Smooth muscle cell (in vitro differentiated cells): Measurements from ENCODE around the gene CD63. TPM values are rescaled to one million over a fixed set of nuclear protein-coding genes. Genes with fewer than 3 reads are reported as not detected.

ENCODE experiments used
- DNase-seq: peaks from one replicate; lab custom pipeline; 2025; ENCODE audit not compliant: unreplicated experiment; lab: John Stamatoyannopoulos, UW
- H2AFZ ChIP-seq: fragments of 200-600 bp; sonication (generic); 2 replicates; pipeline ENCODE4 v1.6.0; 2016; ENCODE audit warnings: antibody characterized with exemption, low read depth, mild to moderate bottlenecking
- H3F3A ChIP-seq: fragments of 200-600 bp; sonication (generic); 2 replicates; pipeline ENCODE4 v1.6.0; 2017; ENCODE audit warnings: antibody characterized with exemption, low read depth
- H3K27ac ChIP-seq: fragments of 200-600 bp; sonication (generic); 2 replicates; pipeline ENCODE4 v1.5.1; 2016; ENCODE audit warnings: low read depth, mild to moderate bottlenecking
- H3K27me3 ChIP-seq: fragments of 200-600 bp; sonication (generic); 2 replicates; pipeline ENCODE4 v1.6.1; 2016; ENCODE audit warnings: low read depth, mild to moderate bottlenecking
- H3K36me3 ChIP-seq: fragments of 200-600 bp; sonication (generic); 2 replicates; pipeline ENCODE4 v1.5.1; 2016; ENCODE audit warnings: low read depth
- H3K4me1 ChIP-seq: fragments of 200-600 bp; sonication (generic); 2 replicates; pipeline ENCODE4 v1.5.1; 2016; ENCODE audit warnings: low read depth
- H3K4me2 ChIP-seq: fragments of 200-600 bp; sonication (generic); 2 replicates; pipeline ENCODE4 v1.6.0; 2016; ENCODE audit warnings: mild to moderate bottlenecking
- H3K4me3 ChIP-seq: fragments of 200-600 bp; sonication (generic); 2 replicates; pipeline ENCODE4 v1.5.1; 2016; ENCODE audit warnings: mild to moderate bottlenecking
- H3K79me2 ChIP-seq: fragments of 200-600 bp; sonication (generic); 2 replicates; pipeline ENCODE4 v1.6.0; 2016; ENCODE audit warnings: low read depth, mild to moderate bottlenecking
- H3K9ac ChIP-seq: fragments of 200-600 bp; sonication (generic); 2 replicates; pipeline ENCODE4 v1.6.0; 2016; ENCODE audit warnings: low read depth
- H3K9me3 ChIP-seq: fragments of 200-600 bp; sonication (generic); replicated peaks from 2 replicates; pipeline ENCODE4 v1.5.1; 2016; ENCODE audit warnings: low read depth
- H4K20me1 ChIP-seq: fragments of 200-600 bp; sonication (generic); 2 replicates; pipeline ENCODE4 v1.6.0; 2016; ENCODE audit warnings: low read depth
- CTCF ChIP-seq: fragments of 200-600 bp; sonication (generic); IDR thresholded peaks from 2 replicates; pipeline ENCODE4 v1.5.1; 2017; ENCODE audit warnings: borderline replicate concordance, mild to moderate bottlenecking, antibody characterized with exemption; ENCODE audit not compliant: insufficient read depth, poor library complexity, severe bottlenecking
- WGBS: methylation state at CpG from one replicate; pipeline ENCODE4 v1.1.7; 2016; ENCODE audit warnings: low lambda C conversion rate; 5-methylcytosine and 5-hydroxymethylcytosine counted together
- polyA plus RNA-seq: library from polyadenylated mRNA; unstranded; fragments of >200 nt; fragmentation: Nextera tagmentation; extraction: Ambion mirVana; gene quantifications from 2 replicates; pipeline ENCODE4 v1.2.1, GENCODE V29; 2016
- total RNA-seq: library from RNA; depleted of rRNA; stranded (reverse); fragments of >200 nt; gene quantifications from 2 replicates; pipeline ENCODE4 v1.2.3, GENCODE V29; 2014

CD63 gene
- total and polyA plus RNA-seq, 2 experiments from 2014 or later = 1,107 to 2,317 TPM

GRCh38 chr12:55746174-55746912, 17.5 kb upstream of the CD63 start:
- peaks cover 35% of the 10 kb centered on the region for H3K4me1 ChIP-seq
- peaks cover 5% of the 10 kb centered on the region for H3K36me3 ChIP-seq
- H3K79me2 ChIP-seq = peaks cover 7% of the 10 kb centered on the region
- H3K9me3 ChIP-seq = no peaks in the 10 kb centered on the region
- H3K4me2 ChIP-seq = peak overlapping the region; percentile 96
- no peak for DNase-seq
- H3K9ac ChIP-seq = no peak overlapping the region
- 34% methylated on average over 3 of the region's 3 CpGs for WGBS
- H3K4me3 ChIP-seq = no peak overlapping the region
- H3K27ac ChIP-seq = peak overlapping the region; percentile 58
- H4K20me1 ChIP-seq = peaks cover 48% of the 10 kb centered on the region
- no peaks in the 10 kb centered on the region for H3K27me3 ChIP-seq
- no peak overlapping the region for H2AFZ ChIP-seq
- H3F3A ChIP-seq = no peaks in the 10 kb centered on the region
- no peak for TF ChIP-seq CTCF

GRCh38 chr12:55745361-55746173, 16.8 kb upstream of the CD63 start:
- peaks cover 7% of the 10 kb centered on the region for H3K79me2 ChIP-seq
- TF ChIP-seq CTCF = no peak
- 10% methylated on average over 11 of the region's 13 CpGs for WGBS
- H3F3A ChIP-seq = no peaks in the 10 kb centered on the region
- peaks cover 48% of the 10 kb centered on the region for H4K20me1 ChIP-seq
- peaks cover 35% of the 10 kb centered on the region for H3K4me1 ChIP-seq
- peak overlapping the region; percentile 80 for H3K4me3 ChIP-seq
- H2AFZ ChIP-seq = no peak overlapping the region
- H3K27ac ChIP-seq = peak overlapping the region; percentile 58
- H3K27me3 ChIP-seq = no peaks in the 10 kb centered on the region
- no peaks in the 10 kb centered on the region for H3K9me3 ChIP-seq
- DNase-seq = no peak
- H3K9ac ChIP-seq = no peak overlapping the region
- peaks cover under 1% of the 10 kb centered on the region for H3K36me3 ChIP-seq
- peak overlapping the region; percentile 96 for H3K4me2 ChIP-seq

- WGBS = 6% methylated on average over 10 of the region's 11 CpGs
Observed at GRCh38 chr12:55744340-55745030, 15.7 kb upstream of the CD63 start.

More at GRCh38 chr12:55744340-55745030, 15.7 kb upstream of the CD63 start:
- Histone ChIP-seq H3K4me3 (peak overlapping the region; percentile 80), H3K4me2 (peak overlapping the region; percentile 96), H3K9ac (no peak overlapping the region), H3K79me2 (peaks cover 7% of the 10 kb centered on the region), H3K4me1 (peaks cover 35% of the 10 kb centered on the region), H3K9me3 (no peaks in the 10 kb centered on the region), H4K20me1 (peaks cover 48% of the 10 kb centered on the region), H2AFZ (no peak overlapping the region), H3K36me3 (no peaks in the 10 kb centered on the region), H3K27ac (no peak overlapping the region), H3K27me3 (no peaks in the 10 kb centered on the region), H3F3A (no peaks in the 10 kb centered on the region)
- no peak for DNase-seq
- no peak for TF ChIP-seq CTCF
